Stimulated activated CD4-positive, alpha-beta T cell treated with anti-CD3 and anti-CD28 coated beads, TNF-alpha, amount 100 ng/mL, for 24 hours (primary cell): ENCODE results near the gene ABHD17A.

Source experiments
- DNase-seq, 3 experiments: peaks; one replicate each; pipeline ENCODE4 v3.0.0-alpha.2; 2020; ENCODE audit warnings: low read depth in 3 of 3

ABHD17A gene

DNA sequence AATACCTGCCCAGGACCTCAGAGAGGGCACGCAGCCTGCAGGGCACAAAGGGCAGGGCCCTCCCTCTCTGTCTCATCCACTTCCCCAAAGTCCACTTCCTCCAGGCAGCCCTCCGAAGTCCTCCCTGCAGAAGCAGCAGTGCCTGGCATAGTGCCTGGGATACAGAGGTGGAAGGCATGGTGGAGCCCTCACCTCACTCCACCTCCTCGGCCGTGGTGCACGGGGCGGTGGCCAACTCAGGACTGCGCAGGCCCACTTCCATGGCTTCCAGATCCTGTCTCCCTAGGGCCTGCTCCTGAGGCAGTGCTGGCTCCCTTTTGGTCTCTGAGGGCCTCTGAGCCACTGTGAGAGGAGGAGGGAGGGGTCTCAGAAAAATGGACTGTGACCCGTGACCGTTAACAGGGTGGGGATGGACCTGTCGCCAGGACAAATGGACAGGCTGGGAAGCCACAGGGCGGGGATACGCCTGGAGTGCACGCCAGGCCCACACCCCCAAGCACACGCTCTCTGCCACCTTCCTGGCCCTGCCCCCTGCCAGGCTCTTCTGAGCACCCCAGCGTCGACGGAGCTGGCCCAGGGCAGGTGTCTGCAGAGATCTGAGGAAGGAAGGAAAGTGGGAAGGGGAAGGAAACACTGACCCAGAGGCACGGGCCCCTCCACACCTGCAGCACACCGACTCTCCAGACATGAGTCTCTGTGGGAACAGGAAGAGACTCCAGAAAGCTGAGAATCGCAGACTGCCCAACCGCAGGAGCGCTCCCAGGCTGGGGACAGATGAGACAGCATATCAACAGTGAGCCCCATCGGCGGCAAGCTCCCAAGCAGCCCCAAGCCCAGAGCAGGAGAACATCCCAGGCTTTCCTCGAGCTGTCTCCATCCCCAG lies 45.4 kb downstream of the ABHD17A start:
- DNase-seq = no peak

DNA sequence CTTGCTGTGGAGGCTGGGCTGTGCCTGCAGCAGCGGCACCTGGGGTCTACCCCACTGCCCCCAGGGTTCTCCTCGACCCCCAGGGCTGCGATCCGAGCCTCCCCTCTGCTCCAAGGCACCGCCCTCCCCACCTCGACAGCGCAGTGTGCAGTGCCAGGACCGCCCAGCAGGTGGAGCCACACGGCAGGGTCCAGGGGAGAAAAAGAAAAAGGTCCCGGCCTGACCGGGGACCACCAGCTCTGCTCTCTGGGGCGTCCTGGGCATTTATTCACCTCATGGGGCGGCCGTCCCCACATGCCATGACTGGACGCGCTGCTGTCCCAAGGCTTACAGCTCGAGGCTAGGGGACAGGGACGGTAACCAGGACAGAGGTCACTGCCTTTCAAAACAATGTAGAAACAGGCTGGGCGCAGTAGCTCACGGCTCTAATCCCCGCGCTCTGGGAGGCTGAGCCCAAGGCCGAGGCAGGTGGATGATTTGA lies 47.6 kb downstream of the ABHD17A start:
- peak in 1 of 3 experiments; percentile 54 for DNase-seq

DNA sequence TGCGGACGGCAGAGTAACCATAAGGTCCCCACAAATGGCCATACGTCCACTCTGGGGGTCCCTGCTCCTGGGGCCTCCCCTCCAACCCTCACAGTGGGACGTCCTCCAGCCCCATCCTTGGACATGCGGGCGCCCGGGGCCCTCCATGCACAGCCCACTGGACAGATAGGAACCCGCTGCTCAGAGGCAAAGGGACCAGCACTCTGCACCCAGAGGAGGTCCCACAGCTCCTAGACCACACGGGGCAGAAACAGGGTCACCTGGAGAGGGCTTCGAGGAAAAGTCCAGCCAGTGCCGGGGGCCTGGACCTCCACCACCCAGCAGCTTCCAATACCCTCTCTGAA lies 48.1 kb downstream of the ABHD17A start:
- DNase-seq = no peak

- no peak for DNase-seq
These were observed 48.7 kb downstream of the ABHD17A start for GRCh38 chr19:1836458-1837221.

DNA sequence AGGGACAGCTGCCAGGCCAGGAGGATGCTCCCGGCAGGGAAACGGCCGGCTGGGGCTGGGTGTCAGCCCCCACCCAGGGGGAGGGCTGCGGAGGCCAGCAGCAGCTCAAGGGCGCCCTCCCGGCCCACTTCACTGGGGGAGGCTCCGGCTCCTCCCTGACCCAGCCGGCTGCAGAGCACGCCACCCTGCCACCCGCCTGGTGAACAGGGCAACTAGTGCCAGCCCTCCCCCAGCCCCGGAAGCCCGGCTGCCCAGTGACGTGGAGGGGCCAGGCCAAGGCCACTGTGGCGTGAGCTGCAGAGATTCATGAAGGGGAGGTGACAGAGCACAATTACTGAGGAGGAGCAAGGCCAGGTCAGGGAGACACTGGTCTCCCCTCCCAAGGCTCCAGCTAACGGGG lies 51.8 kb downstream of the ABHD17A start:
- DNase-seq = no peak

DNA sequence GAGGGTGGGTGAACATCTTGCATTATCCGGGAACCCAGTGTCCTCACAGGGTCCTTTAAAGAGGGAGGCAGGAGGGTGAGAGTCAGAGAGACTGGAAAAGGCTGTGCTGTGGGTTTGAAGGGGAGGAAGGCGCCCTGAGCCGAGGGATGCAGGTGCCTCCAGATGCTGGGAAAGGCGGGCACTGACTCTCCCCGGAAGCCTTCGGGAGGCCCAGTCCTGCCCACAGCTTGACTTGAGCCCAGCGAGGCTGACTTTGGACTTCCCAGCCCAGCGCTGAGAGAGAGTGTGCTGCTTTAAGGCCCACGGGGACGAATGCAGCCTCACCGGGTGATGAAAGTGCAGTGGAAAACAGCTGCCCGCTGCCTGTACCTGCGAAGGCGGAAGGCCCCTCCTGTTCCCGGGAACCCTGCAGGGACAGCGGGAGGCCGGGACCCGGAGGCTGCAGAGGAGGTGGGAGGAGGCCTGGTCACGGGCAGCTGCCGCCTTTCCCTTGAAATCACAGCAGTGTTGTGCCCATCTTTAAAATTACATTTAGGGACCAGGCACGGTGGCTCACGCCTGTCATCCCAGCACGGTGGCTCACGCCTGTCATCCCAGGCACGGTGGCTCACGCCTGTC lies 53.1 kb downstream of the ABHD17A start:
- DNase-seq = no peak

- DNase-seq = no peak
These were observed 54.3 kb downstream of the ABHD17A start for GRCh38 chr19:1830978-1831377.

GRCh38 chr19:1830568-1830967 lies 54.7 kb downstream of the ABHD17A start:
- no peak for DNase-seq

DNA sequence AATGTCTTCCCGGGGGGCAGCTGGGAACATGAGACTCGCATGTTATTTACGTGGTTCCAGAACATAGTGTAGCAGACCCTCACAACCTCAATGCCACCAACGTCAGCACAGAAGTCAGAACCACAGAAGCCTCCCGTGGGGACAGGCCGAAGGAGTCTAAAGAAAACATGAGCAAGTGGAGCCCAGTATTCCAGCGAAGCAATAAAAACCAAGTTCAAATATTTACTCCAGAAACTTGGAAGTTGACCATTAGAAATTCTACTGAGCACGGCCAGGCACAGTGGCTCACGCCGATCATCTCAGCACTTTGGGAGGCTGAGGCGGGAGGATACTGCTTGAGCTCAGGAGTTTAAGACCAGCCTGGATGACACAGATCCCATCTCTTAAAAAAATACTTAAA lies 55.3 kb downstream of the ABHD17A start:
- no peak for DNase-seq

- DNase-seq = no peak
These were observed 56.7 kb downstream of the ABHD17A start for GRCh38 chr19:1828279-1829238.

DNA sequence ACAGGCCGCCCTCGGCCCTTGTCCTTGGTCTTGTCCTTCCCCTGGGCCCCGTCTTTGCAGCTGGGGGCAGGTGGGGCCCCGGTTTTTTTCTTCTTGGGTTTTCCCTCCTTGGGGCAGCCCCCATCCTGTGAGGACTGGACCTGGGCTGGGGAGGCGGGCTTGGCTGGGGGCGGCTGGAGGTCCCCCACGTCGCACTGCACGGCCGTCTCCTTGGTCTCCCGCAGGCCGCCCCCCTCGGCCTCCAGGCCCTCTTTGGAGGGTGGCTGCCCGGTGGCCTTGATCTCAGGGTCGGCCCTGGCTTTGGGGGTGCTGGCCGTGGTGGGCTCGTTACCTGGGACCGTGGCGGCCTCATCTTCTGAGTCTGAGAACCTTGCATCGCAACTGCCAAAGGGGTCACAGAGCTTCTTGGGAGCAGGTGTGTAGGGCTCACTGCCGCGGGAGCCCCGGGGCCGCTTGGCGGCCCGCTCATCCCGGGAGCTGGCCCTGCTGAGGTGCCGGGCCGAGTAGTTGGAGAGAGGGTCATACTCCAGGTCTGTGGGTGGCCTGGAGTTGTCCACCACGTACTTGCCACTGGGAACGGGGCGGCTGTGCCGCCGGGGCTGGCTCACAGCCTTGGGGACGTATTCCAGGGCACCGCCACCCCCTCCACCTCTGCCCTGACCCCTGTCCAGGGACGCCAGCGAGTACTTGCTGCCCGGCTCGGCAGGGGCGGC lies 57.6 kb downstream of the ABHD17A start:
- DNase-seq = no peak
